MM.1S (cell line): ENCODE measurements around the gene SLC6A8.

Experiments
- DNase-seq: peaks from one replicate; pipeline ENCODE4 v3.0.0-alpha.2; 2015
- H2AFZ ChIP-seq: fragments of 300-600 bp; sonication (generic); 2 replicates; pipeline ENCODE4 v1.6.0; 2016; ENCODE audit warnings: antibody characterized with exemption, low read length
- H3F3A ChIP-seq: fragments of 300-600 bp; sonication (generic); 2 replicates; pipeline ENCODE4 v1.6.1; 2016; ENCODE audit warnings: mild to moderate bottlenecking, antibody characterized with exemption, low read length, moderate library complexity, mixed read lengths; ENCODE audit not compliant: insufficient read depth
- H3K27ac ChIP-seq: fragments of 300-600 bp; sonication (generic); 2 replicates; pipeline ENCODE4 v1.5.1; 2016; ENCODE audit warnings: mild to moderate bottlenecking, low read length
- H3K27me3 ChIP-seq: fragments of 300-600 bp; sonication (generic); replicated peaks from 2 replicates; pipeline ENCODE4 v1.6.0; 2016; ENCODE audit warnings: low read length; ENCODE audit not compliant: insufficient read depth
- H3K36me3 ChIP-seq: fragments of 300-600 bp; sonication (generic); replicated peaks from 2 replicates; pipeline ENCODE4 v1.6.1; 2016; ENCODE audit warnings: mild to moderate bottlenecking, low read length, mixed read lengths; ENCODE audit not compliant: insufficient read depth
- H3K4me1 ChIP-seq: fragments of 300-600 bp; sonication (generic); 2 replicates; pipeline ENCODE4 v1.6.1; 2016; ENCODE audit warnings: low read length, mixed read lengths
- H3K4me2 ChIP-seq: fragments of 300-600 bp; sonication (generic); 2 replicates; pipeline ENCODE4 v1.6.0; 2016; ENCODE audit warnings: low read depth, low read length
- H3K4me3 ChIP-seq: fragments of 300-600 bp; sonication (generic); 2 replicates; pipeline ENCODE4 v1.5.1; 2016; ENCODE audit warnings: low read length, mixed read lengths
- H3K79me2 ChIP-seq: fragments of 300-600 bp; sonication (generic); 2 replicates; pipeline ENCODE4 v1.6.1; 2016; ENCODE audit warnings: mixed run types, low read length, mixed read lengths
- H3K9ac ChIP-seq: fragments of 300-600 bp; sonication (generic); 2 replicates; pipeline ENCODE4 v1.6.1; 2016; ENCODE audit warnings: low read length, mixed read lengths
- H3K9me2 ChIP-seq: fragments of 300-600 bp; sonication (generic); replicated peaks from 2 replicates; pipeline ENCODE4 v1.6.1; 2016; ENCODE audit warnings: mild to moderate bottlenecking, low read length, mixed read lengths; ENCODE audit not compliant: insufficient read depth
- H3K9me3 ChIP-seq: fragments of 300-600 bp; sonication (generic); replicated peaks from 2 replicates; pipeline ENCODE4 v1.6.1; 2016; ENCODE audit warnings: mild to moderate bottlenecking, low read length, mixed read lengths; ENCODE audit not compliant: insufficient read depth
- H4K20me1 ChIP-seq: fragments of 300-600 bp; sonication (generic); 2 replicates; pipeline ENCODE4 v1.6.1; 2016; ENCODE audit warnings: mild to moderate bottlenecking, low read length, moderate library complexity, mixed read lengths; ENCODE audit not compliant: insufficient read depth
- EZH2 ChIP-seq: fragments of 300-600 bp; sonication (generic); optimal IDR thresholded peaks from 2 replicates; pipeline ENCODE3; 2017; ENCODE audit warnings: low read depth, mild to moderate bottlenecking, antibody characterized with exemption, low read length, mixed read lengths
- EZH2phosphoT487 ChIP-seq: fragments of 300-600 bp; sonication (generic); IDR thresholded peaks from 2 replicates; pipeline ENCODE4 v1.6.1; 2018; ENCODE audit warnings: antibody characterized with exemption, low read length
- TF ChIP-seq, protein P1 (sequence below): fragments of 300-600 bp; sonication (generic); IDR thresholded peaks from 2 replicates; pipeline ENCODE4 v1.5.1; 2016; ENCODE audit warnings: antibody characterized with exemption, low read length, mixed read lengths

Gene SLC6A8

DNA sequence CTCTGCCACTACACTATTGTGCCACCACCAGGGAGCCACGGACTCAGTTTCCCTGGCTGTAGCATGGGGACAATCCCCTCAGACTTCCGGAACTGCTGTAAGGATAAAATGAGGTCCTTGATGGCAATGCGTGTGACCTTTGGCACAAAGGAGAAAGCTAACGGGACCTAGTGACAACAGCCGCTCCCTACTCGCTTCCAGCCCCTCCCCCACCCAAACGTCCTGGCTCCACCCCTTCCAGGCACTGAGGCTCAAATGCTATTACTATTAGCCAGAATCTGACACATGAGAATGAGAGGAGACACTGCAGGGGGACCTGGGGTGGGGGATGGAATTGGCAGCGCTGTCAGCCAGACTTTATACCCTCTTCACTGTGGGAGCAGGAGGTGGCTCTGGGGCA, 46.1 kb upstream of the SLC6A8 start:
- Histone ChIP-seq H3K4me1 (no peaks in the 10 kb centered on the region), H2AFZ (no peak overlapping the region), H3K9ac (no peak overlapping the region), H3F3A (no peaks in the 10 kb centered on the region), H3K9me3 (no peaks in the 10 kb centered on the region), H3K27ac (no peak overlapping the region), H3K27me3 (peaks cover 72% of the 10 kb centered on the region), H4K20me1 (no peaks in the 10 kb centered on the region), H3K4me2 (no peak overlapping the region), H3K9me2 (no peaks in the 10 kb centered on the region), H3K79me2 (no peaks in the 10 kb centered on the region), H3K36me3 (no peaks in the 10 kb centered on the region), H3K4me3 (no peak overlapping the region)
- no peak for DNase-seq
- TF ChIP-seq EZH2 (no peak), EZH2phosphoT487 (no peak)
- TF ChIP-seq, protein P1, sequence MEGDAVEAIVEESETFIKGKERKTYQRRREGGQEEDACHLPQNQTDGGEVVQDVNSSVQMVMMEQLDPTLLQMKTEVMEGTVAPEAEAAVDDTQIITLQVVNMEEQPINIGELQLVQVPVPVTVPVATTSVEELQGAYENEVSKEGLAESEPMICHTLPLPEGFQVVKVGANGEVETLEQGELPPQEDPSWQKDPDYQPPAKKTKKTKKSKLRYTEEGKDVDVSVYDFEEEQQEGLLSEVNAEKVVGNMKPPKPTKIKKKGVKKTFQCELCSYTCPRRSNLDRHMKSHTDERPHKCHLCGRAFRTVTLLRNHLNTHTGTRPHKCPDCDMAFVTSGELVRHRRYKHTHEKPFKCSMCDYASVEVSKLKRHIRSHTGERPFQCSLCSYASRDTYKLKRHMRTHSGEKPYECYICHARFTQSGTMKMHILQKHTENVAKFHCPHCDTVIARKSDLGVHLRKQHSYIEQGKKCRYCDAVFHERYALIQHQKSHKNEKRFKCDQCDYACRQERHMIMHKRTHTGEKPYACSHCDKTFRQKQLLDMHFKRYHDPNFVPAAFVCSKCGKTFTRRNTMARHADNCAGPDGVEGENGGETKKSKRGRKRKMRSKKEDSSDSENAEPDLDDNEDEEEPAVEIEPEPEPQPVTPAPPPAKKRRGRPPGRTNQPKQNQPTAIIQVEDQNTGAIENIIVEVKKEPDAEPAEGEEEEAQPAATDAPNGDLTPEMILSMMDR: no peak

DNA sequence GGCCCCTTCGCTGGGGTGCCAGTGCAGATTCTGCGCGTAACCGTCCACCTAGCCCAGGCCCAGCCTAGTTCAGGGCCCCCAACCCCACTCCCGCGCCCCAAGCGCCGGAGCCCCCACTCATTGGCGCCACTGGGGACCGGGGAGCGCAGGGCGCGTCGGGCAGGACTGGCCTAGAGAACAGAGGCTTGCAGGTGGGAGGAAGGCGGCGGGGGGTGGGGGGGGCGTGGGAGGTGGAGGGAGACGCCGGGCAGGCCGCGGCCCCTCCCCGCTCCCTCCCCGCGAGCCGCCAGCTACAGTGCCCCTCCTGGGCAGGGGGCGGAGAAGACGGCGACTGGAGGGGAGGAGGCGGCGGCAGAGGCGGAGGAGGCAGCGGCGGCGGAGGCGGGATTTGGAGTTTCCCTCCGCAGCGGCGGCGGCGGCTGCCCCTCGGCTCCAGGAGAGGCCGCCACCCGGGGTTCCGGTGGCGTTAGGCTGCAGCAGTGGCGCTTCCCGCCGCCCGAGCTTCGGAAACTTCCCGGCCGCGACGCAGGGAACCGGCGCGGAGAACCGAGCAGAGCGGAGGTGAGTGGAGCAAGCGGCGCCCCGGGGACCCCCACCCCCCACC, 45.6 kb upstream of the SLC6A8 start:
- H3K4me1 ChIP-seq: no peaks in the 10 kb centered on the region
- no peaks in the 10 kb centered on the region for H3F3A ChIP-seq
- no peak for DNase-seq
- no peaks in the 10 kb centered on the region for H3K79me2 ChIP-seq
- no peak overlapping the region for H3K27ac ChIP-seq
- no peak overlapping the region for H3K4me3 ChIP-seq
- H3K27me3 ChIP-seq: peaks cover 75% of the 10 kb centered on the region
- H2AFZ ChIP-seq: no peak overlapping the region
- no peak overlapping the region for H3K4me2 ChIP-seq
- no peaks in the 10 kb centered on the region for H3K36me3 ChIP-seq
- H3K9me3 ChIP-seq: no peaks in the 10 kb centered on the region
- H3K9me2 ChIP-seq: no peaks in the 10 kb centered on the region
- H4K20me1 ChIP-seq: no peaks in the 10 kb centered on the region
- TF ChIP-seq EZH2: no peak
- TF ChIP-seq, protein P1: no peak
- no peak for TF ChIP-seq EZH2phosphoT487
- H3K9ac ChIP-seq: no peak overlapping the region

DNA sequence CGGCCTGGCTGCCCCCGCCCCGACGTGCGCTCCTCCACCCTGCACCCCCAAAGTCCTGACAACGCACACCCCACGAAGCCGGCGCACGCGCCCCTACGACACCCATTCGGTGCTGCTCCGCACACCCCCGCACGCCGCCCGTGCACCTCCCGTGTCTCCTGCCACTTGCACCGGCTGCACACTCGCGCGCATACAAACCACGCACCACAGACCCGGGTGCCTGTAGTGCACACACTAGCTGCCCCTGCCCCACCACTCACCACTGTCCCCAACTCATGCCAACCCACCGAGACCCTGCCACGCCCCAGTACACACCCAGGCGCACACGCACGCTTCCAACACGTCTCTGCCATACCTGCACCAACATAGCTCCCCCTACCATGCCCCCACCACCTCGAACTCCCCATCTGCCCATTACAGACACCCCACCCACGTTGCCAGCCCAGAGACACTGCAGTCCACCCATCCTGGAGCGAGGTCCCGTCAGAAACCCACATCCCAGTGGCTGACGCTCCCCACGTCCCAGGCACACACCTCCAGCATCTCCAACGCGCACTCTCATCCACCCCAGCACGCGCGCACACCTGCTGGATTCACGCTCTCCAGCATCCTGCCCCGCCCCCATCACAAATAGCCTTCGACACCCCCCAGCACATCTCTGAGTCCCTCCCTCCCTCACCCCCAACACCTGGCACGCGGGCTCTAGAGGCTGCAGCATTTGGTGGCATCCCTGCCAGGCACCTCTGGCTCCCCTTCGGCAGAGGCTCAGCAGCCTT, 44.9 kb upstream of the SLC6A8 start:
- Histone ChIP-seq H3K79me2 (no peaks in the 10 kb centered on the region), H3K4me3 (no peak overlapping the region), H4K20me1 (no peaks in the 10 kb centered on the region), H3K9ac (no peak overlapping the region), H3K9me3 (no peaks in the 10 kb centered on the region), H2AFZ (no peak overlapping the region), H3K36me3 (no peaks in the 10 kb centered on the region), H3K4me1 (no peaks in the 10 kb centered on the region), H3K27me3 (peaks cover 75% of the 10 kb centered on the region), H3F3A (no peaks in the 10 kb centered on the region), H3K4me2 (no peak overlapping the region), H3K9me2 (no peaks in the 10 kb centered on the region), H3K27ac (no peak overlapping the region)
- TF ChIP-seq EZH2phosphoT487 (no peak), EZH2 (no peak)
- TF ChIP-seq, protein P1: no peak
- no peak for DNase-seq
